Liver (tissue), 9 donors: ENCODE data around the gene PHC2. TPM values are rescaled to one million over a fixed set of nuclear protein-coding genes. Genes with fewer than 3 reads are reported as not detected.

ENCODE experiments used
- DNase-seq: peaks from one replicate; pipeline ENCODE4 v3.0.0-alpha.2; 2017; ENCODE audit warnings: low spot score
- H3K27ac ChIP-seq, 2 donors: one replicate each; pipeline ENCODE4 v1.7.0; 2013; ENCODE audit warnings: inconsistent platforms in 2 of 2, low read length in 2 of 2, control low read depth in 1 of 2, low read depth in 1 of 2, mild to moderate bottlenecking in 1 of 2
- H3K27me3 ChIP-seq, 4 donors: one replicate each; pipeline versions ENCODE4 v1.6.1 to v1.7.0; 2013; ENCODE audit warnings: low read length in 3 of 4, inconsistent platforms in 1 of 4, mild to moderate bottlenecking in 1 of 4, moderate library complexity in 1 of 4; ENCODE audit not compliant: control insufficient read depth in 4 of 4, insufficient read depth in 4 of 4
- H3K36me3 ChIP-seq, 4 donors: one replicate each; pipeline versions ENCODE4 v1.6.1 to v1.7.0; 2013; ENCODE audit warnings: low read length in 3 of 4, mild to moderate bottlenecking in 3 of 4, low read depth in 1 of 4, moderate library complexity in 1 of 4; ENCODE audit not compliant: control insufficient read depth in 4 of 4, insufficient read depth in 3 of 4
- H3K4me1 ChIP-seq, 4 donors: one replicate each; pipeline versions ENCODE4 v1.6.1 to v1.7.0; 2013; ENCODE audit warnings: low read length in 3 of 4, mild to moderate bottlenecking in 3 of 4, moderate library complexity in 1 of 4; ENCODE audit not compliant: control insufficient read depth in 4 of 4, insufficient read depth in 4 of 4
- H3K4me3 ChIP-seq, 3 donors: one replicate each; pipeline versions ENCODE4 v1.6.1 to v1.7.0; 2013; ENCODE audit warnings: low read length in 3 of 3, control low read depth in 1 of 3, low read depth in 1 of 3, mild to moderate bottlenecking in 1 of 3
- H3K9ac ChIP-seq, 2 donors: one replicate each; pipeline ENCODE4 v1.7.0; 2013; ENCODE audit warnings: low read length in 2 of 2, mild to moderate bottlenecking in 2 of 2, moderate library complexity in 2 of 2, control low read depth in 1 of 2, low read depth in 1 of 2
- H3K9me3 ChIP-seq, 4 donors: one replicate each; pipeline versions ENCODE4 v1.6.1 to v1.7.0; 2013; ENCODE audit warnings: low read length in 3 of 4; ENCODE audit not compliant: control insufficient read depth in 4 of 4
- ATF3 ChIP-seq: IDR thresholded peaks from 2 replicates; pipeline ENCODE4 v1.6.1; 2016; ENCODE audit warnings: antibody characterized with exemption
- CTCF ChIP-seq: fragments of 150-350 bp; IDR thresholded peaks from 2 replicates; pipeline ENCODE4 v1.5.1; 2017; ENCODE audit warnings: improper control_type of control experiment, low read depth, low read length; ENCODE audit not compliant: missing input control
- EGR1 ChIP-seq, 2 donors: IDR thresholded peaks; 2 replicates each; pipeline ENCODE4 v1.6.1; 2016 to 2018; ENCODE audit warnings: antibody characterized with exemption in 2 of 2, low read depth in 2 of 2
- FOXA1 ChIP-seq: IDR thresholded peaks from 2 replicates; pipeline ENCODE4 v1.6.1; 2016; ENCODE audit warnings: antibody characterized with exemption
- FOXA2 ChIP-seq: IDR thresholded peaks from 2 replicates; pipeline ENCODE4 v1.6.1; 2016; ENCODE audit warnings: antibody characterized with exemption
- GABPA ChIP-seq, 2 donors: IDR thresholded peaks in 1 of 2; conservative IDR thresholded peaks in 1 of 2; 2 replicates each; pipeline ENCODE4 v1.6.1; 2016; ENCODE audit warnings: antibody characterized with exemption in 2 of 2, mild to moderate bottlenecking in 1 of 2, moderate library complexity in 1 of 2
- HNF4A ChIP-seq, 2 donors: conservative IDR thresholded peaks; 2 replicates each; pipeline ENCODE4 v1.6.1; 2016; ENCODE audit warnings: antibody characterized with exemption in 2 of 2, mild to moderate bottlenecking in 2 of 2
- HNF4G ChIP-seq: IDR thresholded peaks from 2 replicates; pipeline ENCODE4 v1.6.1; 2016; ENCODE audit warnings: antibody characterized with exemption
- JUND ChIP-seq, 2 donors: IDR thresholded peaks; 2 replicates each; pipeline ENCODE4 v1.6.1; 2016; ENCODE audit warnings: antibody characterized with exemption in 2 of 2
- MAX ChIP-seq: IDR thresholded peaks from 2 replicates; pipeline ENCODE4 v1.6.1; 2016; ENCODE audit warnings: antibody characterized with exemption
- NR2F2 ChIP-seq: IDR thresholded peaks from 2 replicates; pipeline ENCODE4 v1.6.1; 2016; ENCODE audit warnings: antibody characterized with exemption
- RAD21 ChIP-seq, 2 donors: IDR thresholded peaks; 2 replicates each; pipeline ENCODE4 v1.6.1; 2016; ENCODE audit warnings: antibody characterized with exemption in 2 of 2, mild to moderate bottlenecking in 2 of 2
- REST ChIP-seq: IDR thresholded peaks from 2 replicates; pipeline ENCODE4 v1.6.1; 2016; ENCODE audit warnings: antibody characterized with exemption, mild to moderate bottlenecking
- RXRA ChIP-seq, 2 donors: IDR thresholded peaks; 2 replicates each; pipeline ENCODE4 v1.6.1; 2017 to 2018; ENCODE audit warnings: antibody characterized with exemption in 2 of 2, mild to moderate bottlenecking in 1 of 2
- SP1 ChIP-seq: IDR thresholded peaks from 2 replicates; pipeline ENCODE4 v1.6.1; 2018; ENCODE audit warnings: antibody characterized with exemption, mild to moderate bottlenecking
- TAF1 ChIP-seq: conservative IDR thresholded peaks from 2 replicates; pipeline ENCODE4 v1.6.1; 2016; ENCODE audit warnings: antibody characterized with exemption, mild to moderate bottlenecking
- YY1 ChIP-seq: IDR thresholded peaks from 2 replicates; pipeline ENCODE4 v1.6.1; 2016; ENCODE audit warnings: antibody characterized with exemption, mild to moderate bottlenecking
- ZBTB33 ChIP-seq: IDR thresholded peaks from 2 replicates; pipeline ENCODE4 v1.6.1; 2016; ENCODE audit warnings: antibody characterized with exemption
- WGBS: extraction: QIAGEN DNeasy Blood & Tissue Kit; methylation state at CpG from one replicate; pipeline ENCODE4 v1.1.7; 2013; 5-methylcytosine and 5-hydroxymethylcytosine counted together
- polyA plus RNA-seq, 2 donors: library from polyadenylated mRNA; stranded (reverse) in 1 of 2; unstranded in 1 of 2; fragments of 200-250 nt in 1 of 2; fragments of >200 nt in 1 of 2; fragmentation: Nextera tagmentation in 1 of 2; extraction: Ambion mirVana in 1 of 2; gene quantifications; one replicate each; pipeline versions ENCODE4 v1.2.1 to v1.2.3, GENCODE V29; 2013 to 2015
- total RNA-seq, 2 donors: library from RNA; depleted of rRNA; stranded (reverse); fragments of >200 nt; gene quantifications; one replicate each; pipeline ENCODE4 v1.2.3, GENCODE V29; 2014
- donor health status: healthy.
- donor health status: healthy.
- donor health status: healthy.
- donor health status: healthy.
- donor health status: healthy.

Gene PHC2
- total and polyA plus RNA-seq, 4 donors: 19.1 to 67.8 (median 44.7) TPM

GRCh38 chr1:33347650-33347992 lies 83.3 kb downstream of the PHC2 start:
- DNase-seq: no peak
- TF ChIP-seq EGR1 (IDR thresholded peaks at IDR 0.05; ENCODE audit: low read depth in 2 of 2): peak in 1 of 2 donors; percentile 4
- TF ChIP-seq YY1: no peak
- peak overlapping the region; percentile 97 to 99 for H3K27ac ChIP-seq
- peaks cover 7 to 62% (median 41%) of the 10 kb centered on the region in 4 donors for H3K4me1 ChIP-seq
- no peaks in the 10 kb centered on the region for H3K9me3 ChIP-seq
- peak overlapping the region; percentile 92 to 99 for H3K9ac ChIP-seq
- H3K4me3 ChIP-seq: peak overlapping the region; percentile 86 to 94 (median 92)
- H3K27me3 ChIP-seq: no peaks in the 10 kb centered on the region
- H3K36me3 ChIP-seq: no peaks in the 10 kb centered on the region
- 18% methylated on average over 5 of the region's 5 CpGs for WGBS

- Histone ChIP-seq H3K9ac (peak overlapping the region; percentile 92 to 99), H3K9me3 (no peaks in the 10 kb centered on the region), H3K27ac (peak overlapping the region; percentile 97 to 99), H3K4me1 (peaks cover 7 to 68% (median 46%) of the 10 kb centered on the region in 4 donors), H3K4me3 (peak overlapping the region; percentile 86 to 94 (median 92)), H3K27me3 (no peaks in the 10 kb centered on the region), H3K36me3 (no peaks in the 10 kb centered on the region)
- TF ChIP-seq MAX: peak; percentile 28
- TF ChIP-seq HNF4G: no peak
- peak; percentile 75 for TF ChIP-seq FOXA1
- peak; percentile 76 for TF ChIP-seq ATF3
- peak; percentile 21 to 47 for TF ChIP-seq RAD21 (IDR thresholded peaks at IDR 0.05)
- TF ChIP-seq HNF4A (conservative IDR thresholded peaks at IDR 0.05): peak in 1 of 2 donors; percentile 36
- peak; percentile 95 for TF ChIP-seq NR2F2
- TF ChIP-seq GABPA (IDR thresholded peaks at IDR 0.05 in 1 of 2, conservative IDR thresholded peaks at IDR 0.05 in 1 of 2): peak; percentile 65 to 81
- peak; percentile 83 for TF ChIP-seq SP1
- peak; percentile 21 for TF ChIP-seq ZBTB33
- TF ChIP-seq RXRA (IDR thresholded peaks at IDR 0.05): peak; percentile 55 to 74
- TF ChIP-seq FOXA2: peak; percentile 91
- no peak for TF ChIP-seq CTCF
- TF ChIP-seq TAF1: peak; percentile 71
- peak in 1 of 2 donors; percentile 42 for TF ChIP-seq JUND (IDR thresholded peaks at IDR 0.05)
- peak in 1 of 2 donors; percentile 59 for TF ChIP-seq EGR1 (IDR thresholded peaks at IDR 0.05; ENCODE audit: low read depth in 2 of 2)
- peak; percentile 40 for TF ChIP-seq REST
- TF ChIP-seq YY1: peak; percentile 69
- 13% methylated on average over 2 of the region's 2 CpGs for WGBS
- DNase-seq: no peak
These were observed 83.8 kb downstream of the PHC2 start for GRCh38 chr1:33346927-33347649.
